ENCODE results near the gene STX7. TPM values are rescaled to one million over a fixed set of nuclear protein-coding genes. Genes with fewer than 3 reads are reported as not detected.
A peak's percentile ranks its signal among the peaks of the same experiment; 100 is the strongest.

STX7 gene
- total and polyA plus RNA-seq, 9 donors: 21.3 to 57.2 (median 44.0) TPM

GRCh38 chr6:132520953-132521352, 8.0 kb upstream of the STX7 start:
- Histone ChIP-seq H3K27me3 (no peaks in the 10 kb centered on the region), H3K27ac (no peak overlapping the region), H3K9me3 (no peaks in the 10 kb centered on the region), H3K4me1 (ENCODE audit: insufficient read depth) (no peaks in the 10 kb centered on the region), H3K4me3 (no peak overlapping the region), H3K36me3 (no peaks in the 10 kb centered on the region)
- 47 to 69% (median 60%) methylated on average over 2 of the region's 2 CpGs for WGBS, 3 donors
- DNase-seq: no peak
- TF ChIP-seq CTCF (IDR thresholded peaks at IDR 0.05) (no peak), POLR2A (IDR thresholded peaks at IDR 0.05) (no peak), EP300 (IDR thresholded peaks at IDR 0.05) (no peak)
- intact Hi-C loops (cut with DNase I): no loop called here

GRCh38 chr6:132515386-132515785, 2.5 kb upstream of the STX7 start:
- intact Hi-C loops (cut with DNase I): no loop called here
- WGBS, 3 donors: 31 to 60% (median 33%) methylated on average over 2 of the region's 2 CpGs
- Histone ChIP-seq H3K36me3 (no peaks in the 10 kb centered on the region), H3K27ac (no peak overlapping the region), H3K4me1 (ENCODE audit: insufficient read depth) (peaks cover 2% of the 10 kb centered on the region), H3K4me3 (no peak overlapping the region), H3K9me3 (no peaks in the 10 kb centered on the region), H3K27me3 (no peaks in the 10 kb centered on the region)
- TF ChIP-seq POLR2A (IDR thresholded peaks at IDR 0.05) (no peak), CTCF (IDR thresholded peaks at IDR 0.05) (no peak), EP300 (IDR thresholded peaks at IDR 0.05) (no peak)
- DNase-seq: no peak

- 39 to 43% (median 40%) methylated on average over 3 of the region's 3 CpGs for WGBS, 3 donors
- Histone ChIP-seq H3K36me3 (no peaks in the 10 kb centered on the region), H3K9me3 (no peaks in the 10 kb centered on the region), H3K27ac (peak overlapping the region in 1 of 2 donors; percentile 78), H3K4me1 (ENCODE audit: insufficient read depth) (peaks cover 2% of the 10 kb centered on the region), H3K27me3 (no peaks in the 10 kb centered on the region), H3K4me3 (peak overlapping the region; percentile 72)
- TF ChIP-seq EP300 (IDR thresholded peaks at IDR 0.05) (no peak), POLR2A (IDR thresholded peaks at IDR 0.05) (no peak), CTCF (IDR thresholded peaks at IDR 0.05) (no peak)
- intact Hi-C loops (cut with DNase I): no loop called here
- DNase-seq: no peak
Observed at GRCh38 chr6:132513831-132514545, 1.1 kb upstream of the STX7 start.

- H3K27me3 ChIP-seq: no peaks in the 10 kb centered on the region
- 1% methylated on average over 7 of the region's 7 CpGs for WGBS, 3 donors
- intact Hi-C loops (cut with DNase I): no loop called here
- TF ChIP-seq EP300 (IDR thresholded peaks at IDR 0.05) (no peak), CTCF (IDR thresholded peaks at IDR 0.05) (no peak), POLR2A (IDR thresholded peaks at IDR 0.05) (no peak)
- H3K36me3 ChIP-seq: no peaks in the 10 kb centered on the region
- H3K9me3 ChIP-seq: no peaks in the 10 kb centered on the region
- H3K4me1 ChIP-seq (ENCODE audit: insufficient read depth): peaks cover 5% of the 10 kb centered on the region
- H3K27ac ChIP-seq: peak overlapping the region in 1 of 2 donors; percentile 78
- peak overlapping the region; percentile 72 for H3K4me3 ChIP-seq
- DNase-seq: no peak
Observed at GRCh38 chr6:132512342-132512637, 626 bp downstream of the STX7 start.
